ENCODE results near the gene EBP.

The EBP gene

GRCh38 chrX:48493890-48494364, 27.7 kb upstream of the EBP start:
- no peak for DNase-seq
- H3K36me3 ChIP-seq: no peaks in the 10 kb centered on the region
- no peak overlapping the region for H3K27ac ChIP-seq
- H3K4me1 ChIP-seq: no peaks in the 10 kb centered on the region
- H3K27me3 ChIP-seq: no peaks in the 10 kb centered on the region
- TF ChIP-seq CTCF (IDR thresholded peaks at IDR 0.05): no peak
- peaks cover 0 to 22% (median 0%) of the 10 kb centered on the region in 3 donors for H3K9me3 ChIP-seq
- no peak overlapping the region for H3K4me3 ChIP-seq
- intact Hi-C loops (cut with DNase I; ENCODE audit: low total_unique reads): no loop called here

DNA sequence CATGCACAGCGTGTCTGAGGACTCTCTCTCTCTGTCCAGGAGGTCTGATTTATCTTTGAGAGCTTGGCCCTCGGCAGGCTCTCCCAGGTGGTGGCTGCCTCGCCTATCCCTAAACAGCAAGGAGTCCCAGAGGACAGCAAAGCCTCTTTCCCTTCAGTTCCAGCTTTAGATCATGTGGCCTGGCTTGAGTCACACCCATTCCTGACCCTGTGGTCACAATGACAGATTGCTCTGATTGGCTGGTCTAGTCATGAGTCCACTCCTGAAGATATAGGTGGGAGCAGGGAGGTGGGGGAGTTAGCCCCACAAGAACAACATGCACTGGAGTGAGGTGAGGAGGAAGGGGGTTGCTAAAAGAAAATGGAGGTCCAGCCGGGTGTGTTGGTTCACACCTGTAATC, 24.9 kb upstream of the EBP start:
- H3K9me3 ChIP-seq: peaks cover 0 to 7% (median 0%) of the 10 kb centered on the region in 3 donors
- no peak overlapping the region for H3K27ac ChIP-seq
- intact Hi-C loops (cut with DNase I; ENCODE audit: low total_unique reads): no loop called here
- no peaks in the 10 kb centered on the region for H3K27me3 ChIP-seq
- no peak for TF ChIP-seq CTCF (IDR thresholded peaks at IDR 0.05)
- H3K4me1 ChIP-seq: no peaks in the 10 kb centered on the region
- DNase-seq: no peak
- H3K4me3 ChIP-seq: no peak overlapping the region
- no peaks in the 10 kb centered on the region for H3K36me3 ChIP-seq

- Histone ChIP-seq H3K4me1 (no peaks in the 10 kb centered on the region), H3K36me3 (no peaks in the 10 kb centered on the region), H3K27me3 (no peaks in the 10 kb centered on the region), H3K4me3 (no peak overlapping the region), H3K9me3 (peaks cover 0 to 7% (median 0%) of the 10 kb centered on the region in 3 donors), H3K27ac (no peak overlapping the region)
- DNase-seq: no peak
- intact Hi-C loops (cut with DNase I; ENCODE audit: low total_unique reads): no loop called here
- no peak for TF ChIP-seq CTCF (IDR thresholded peaks at IDR 0.05)
Measured at GRCh38 chrX:48497871-48498270, 23.7 kb upstream of the EBP start.

DNA sequence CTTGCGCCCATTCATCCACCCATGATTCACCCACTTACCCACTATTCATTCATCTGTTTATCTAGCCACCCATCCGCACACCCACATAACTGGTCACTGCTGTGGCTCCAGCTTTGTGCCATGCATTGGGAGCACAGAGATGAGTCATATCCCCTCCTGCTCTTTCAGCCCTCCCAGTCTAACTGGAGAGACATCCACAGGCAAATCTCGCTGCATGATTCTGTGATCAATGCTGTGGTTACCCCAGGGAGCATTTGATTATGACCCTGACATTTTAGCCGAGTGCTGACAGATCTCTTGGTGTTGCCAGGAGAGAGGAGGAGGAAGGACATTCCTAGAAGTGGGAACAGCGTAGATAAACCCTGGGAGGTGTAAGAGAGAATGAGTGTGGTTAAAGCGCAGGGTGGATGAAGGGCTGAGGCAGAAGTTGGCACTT, 23.2 kb upstream of the EBP start:
- H3K4me3 ChIP-seq: no peak overlapping the region
- intact Hi-C loops (cut with DNase I; ENCODE audit: low total_unique reads): no loop called here
- no peaks in the 10 kb centered on the region for H3K36me3 ChIP-seq
- no peaks in the 10 kb centered on the region for H3K27me3 ChIP-seq
- DNase-seq: peak in 1 of 2 donors; percentile 10
- H3K4me1 ChIP-seq: no peaks in the 10 kb centered on the region
- TF ChIP-seq CTCF (IDR thresholded peaks at IDR 0.05): no peak
- H3K27ac ChIP-seq: no peak overlapping the region
- peaks cover 0 to 7% (median 0%) of the 10 kb centered on the region in 3 donors for H3K9me3 ChIP-seq

DNA sequence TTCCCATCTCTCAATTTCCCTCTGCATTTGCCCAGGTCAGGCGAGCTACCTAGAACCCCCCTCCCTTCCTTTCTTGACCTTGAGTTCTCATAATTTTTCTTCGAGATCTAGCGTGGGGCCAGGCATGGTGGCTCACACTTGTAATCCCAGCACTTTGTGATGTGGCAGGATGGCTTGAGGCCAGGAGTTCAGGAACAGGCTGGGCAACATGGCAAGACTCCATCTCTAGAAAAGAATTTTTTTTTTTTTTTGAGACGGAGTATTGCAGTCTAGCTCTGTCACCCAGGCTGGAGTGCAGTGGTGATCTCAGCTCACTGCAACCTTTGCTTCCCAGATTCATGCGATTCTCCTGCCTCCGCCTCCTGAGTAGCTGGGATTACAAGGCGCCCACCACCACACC, 17.3 kb upstream of the EBP start:
- H3K4me3 ChIP-seq: no peak overlapping the region
- no peak overlapping the region for H3K27ac ChIP-seq
- H3K36me3 ChIP-seq: no peaks in the 10 kb centered on the region
- no peaks in the 10 kb centered on the region for H3K27me3 ChIP-seq
- H3K4me1 ChIP-seq: no peaks in the 10 kb centered on the region
- no peaks in the 10 kb centered on the region for H3K9me3 ChIP-seq
- DNase-seq: no peak
- intact Hi-C loops (cut with DNase I; ENCODE audit: low total_unique reads): no loop called here
- TF ChIP-seq CTCF (IDR thresholded peaks at IDR 0.05): no peak

DNA sequence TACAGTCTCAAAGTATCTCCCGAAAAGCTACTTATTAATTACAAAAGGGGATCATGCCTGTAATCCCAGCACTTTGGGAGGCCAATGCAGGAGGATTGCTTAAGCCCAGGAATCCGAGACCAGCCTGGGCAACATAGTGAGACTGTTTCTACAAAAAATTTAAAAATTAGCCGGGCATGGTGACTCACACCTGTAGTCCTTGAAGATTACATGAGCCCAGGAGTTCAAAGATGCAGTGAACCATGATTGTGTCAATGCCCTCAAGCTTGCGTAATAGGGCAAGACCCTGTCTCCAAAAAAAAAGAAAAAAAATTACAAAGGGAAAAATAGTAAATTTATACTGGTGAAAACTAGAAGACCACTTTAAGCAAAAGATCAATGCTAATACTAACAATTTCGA, 16.1 kb upstream of the EBP start:
- intact Hi-C loops (cut with DNase I; ENCODE audit: low total_unique reads): no loop called here
- no peak for TF ChIP-seq CTCF (IDR thresholded peaks at IDR 0.05)
- DNase-seq: no peak
- no peak overlapping the region for H3K4me3 ChIP-seq
- no peak overlapping the region for H3K27ac ChIP-seq
- H3K27me3 ChIP-seq: no peaks in the 10 kb centered on the region
- H3K4me1 ChIP-seq: peaks cover 0 to 7% (median 0%) of the 10 kb centered on the region in 4 donors
- no peaks in the 10 kb centered on the region for H3K36me3 ChIP-seq
- H3K9me3 ChIP-seq: no peaks in the 10 kb centered on the region
